Stomach (tissue), 4 donors: ENCODE results near the gene ZKSCAN7.
"Not testable (repeated sequence)": the region's sequence is repeated elsewhere in the genome, so short reads cannot be mapped to it uniquely, and the experiment has no call there.

Experiments
- CTCF ChIP-seq, 7 experiments: fragments of 450-650 bp in 4 of 7; fragments of 200-600 bp in 3 of 7; sonication (generic) in 3 of 7; IDR thresholded peaks; one replicate each; pipeline ENCODE4 v1.5.1; 2016 to 2019; ENCODE audit warnings: antibody characterized with exemption in 7 of 7, control low read depth in 2 of 7, mild to moderate bottlenecking in 1 of 7
- EP300 ChIP-seq: sonication (generic); formaldehyde crosslinking; IDR thresholded peaks from one replicate; pipeline ENCODE4 v1.6.1; 2017; ENCODE audit warnings: antibody characterized with exemption

- not testable (repeated sequence) for TF ChIP-seq CTCF (IDR thresholded peaks at IDR 0.05); EP300
Observed at GRCh38 chr3:44544811-44545210, 10.2 kb upstream of the ZKSCAN7 start.
